IMR-90 (cell line): Measurements from ENCODE around the gene ANKEF1. TPM values are rescaled to one million over a fixed set of nuclear protein-coding genes. Genes with fewer than 3 reads are reported as not detected.

Experiments used
- ATAC-seq: fragments of 200-7000 bp; cut with Tn5 transposase; 2 replicates; pipeline ENCODE4 v1.9.1; 2020; ENCODE audit warnings: low read depth, mild to moderate bottlenecking, moderate library complexity
- BruUV-seq: library from RNA; stranded (reverse); fragments of 400-500 nt; replicated peaks from 2 replicates; lab custom pipeline; 2021; lab: Mats Ljungman, UMichigan
- CTCF ChIA-PET: fragments of 300-600 bp; formaldehyde crosslinking; extraction: SDS; loops from one replicate; lab custom pipeline; 2021; ENCODE audit warnings: antibody characterized with exemption; lab: Yijun Ruan, JAX
- POLR2A ChIA-PET: fragments of 300-600 bp; sonication (Branson Sonifier 250); formaldehyde crosslinking; loops from one replicate; lab custom pipeline; 2022; ENCODE audit warnings: antibody characterized with exemption; ENCODE audit not compliant: unreplicated experiment; lab: Charles Lee
- DNase-seq: peaks from one replicate; pipeline ENCODE4 v3.0.0; 2013
- H2AFZ ChIP-seq: replicated peaks from 2 replicates; pipeline ENCODE3; 2013; ENCODE audit warnings: low read length, mild to moderate bottlenecking; ENCODE audit not compliant: poor library complexity
- H2AK5ac ChIP-seq: 2 replicates; pipeline ENCODE4 v1.6.1; 2013; ENCODE audit warnings: low read depth, low read length, inconsistent platforms
- H2AK9ac ChIP-seq: replicated peaks from 2 replicates; pipeline ENCODE3; 2013; ENCODE audit warnings: mild to moderate bottlenecking, low read depth, low read length, moderate library complexity; ENCODE audit not compliant: poor library complexity
- H2BK120ac ChIP-seq: 2 replicates; pipeline ENCODE4 v1.6.1; 2013; ENCODE audit warnings: low read depth, low read length, inconsistent platforms
- H2BK15ac ChIP-seq: 3 replicates; pipeline ENCODE4 v1.6.1; 2013; ENCODE audit warnings: low read depth, low read length, inconsistent platforms
- H2BK20ac ChIP-seq: 2 replicates; pipeline ENCODE4 v1.6.1; 2013; ENCODE audit warnings: low read depth, mild to moderate bottlenecking, inconsistent platforms, low read length, moderate library complexity
- H2BK5ac ChIP-seq: 2 replicates; pipeline ENCODE4 v1.6.1; 2013; ENCODE audit warnings: mild to moderate bottlenecking, low read depth, low read length, inconsistent platforms; ENCODE audit not compliant: poor library complexity, severe bottlenecking
- H3K14ac ChIP-seq: replicated peaks from 2 replicates; pipeline ENCODE4 v1.6.1; 2013; ENCODE audit warnings: low read depth, low read length, inconsistent platforms
- H3K18ac ChIP-seq: 2 replicates; pipeline ENCODE4 v1.6.1; 2013; ENCODE audit warnings: low read depth, low read length, control low read depth
- H3K23ac ChIP-seq: 2 replicates; pipeline ENCODE4 v1.6.1; 2013; ENCODE audit warnings: low read depth, low read length, inconsistent platforms
- H3K27ac ChIP-seq: 2 replicates; pipeline ENCODE4 v1.5.1; 2013; ENCODE audit warnings: mild to moderate bottlenecking, control low read depth, low read length; ENCODE audit not compliant: insufficient read depth
- H3K27me3 ChIP-seq: 2 replicates; pipeline ENCODE4 v1.6.1; 2013; ENCODE audit warnings: low read length; ENCODE audit not compliant: control insufficient read depth, insufficient read depth
- H3K36me3 ChIP-seq: 2 replicates; pipeline ENCODE4 v1.6.1; 2013; ENCODE audit warnings: low read length, mixed read lengths; ENCODE audit not compliant: control insufficient read depth, insufficient read depth
- H3K4ac ChIP-seq: 2 replicates; pipeline ENCODE4 v1.6.1; 2013; ENCODE audit warnings: low read depth, low read length, inconsistent platforms
- H3K4me1 ChIP-seq: 2 replicates; pipeline ENCODE4 v1.6.1; 2013; ENCODE audit warnings: low read length, mixed read lengths; ENCODE audit not compliant: control insufficient read depth, insufficient read depth
- H3K4me2 ChIP-seq: 2 replicates; pipeline ENCODE4 v1.6.1; 2013; ENCODE audit warnings: low read depth, mild to moderate bottlenecking, control low read depth, low read length, moderate library complexity
- H3K4me3 ChIP-seq: 2 replicates; pipeline ENCODE4 v1.5.1; 2013; ENCODE audit warnings: low read depth, mild to moderate bottlenecking, control low read depth, low read length, moderate library complexity; ENCODE audit not compliant: insufficient read depth
- H3K56ac ChIP-seq: 2 replicates; pipeline ENCODE4 v1.6.1; 2013; ENCODE audit warnings: low read length, inconsistent platforms; ENCODE audit not compliant: insufficient read depth; ENCODE audit errors: extremely low read depth
- H3K79me1 ChIP-seq, 2 experiments: 2 replicates each; pipeline ENCODE4 v1.6.1; 2013; ENCODE audit warnings: low read length in 2 of 2, inconsistent platforms in 1 of 2, low read depth in 1 of 2
- H3K9ac ChIP-seq: 2 replicates; pipeline ENCODE4 v1.6.1; 2013; ENCODE audit warnings: low read depth, low read length, control low read depth
- H3K9me1 ChIP-seq: 2 replicates; pipeline ENCODE4 v1.6.1; 2013; ENCODE audit warnings: low read length, inconsistent platforms; ENCODE audit not compliant: insufficient read depth
- H3K9me3 ChIP-seq: 2 replicates; pipeline ENCODE4 v1.6.1; 2013; ENCODE audit warnings: low read length; ENCODE audit not compliant: control insufficient read depth, insufficient read depth
- H4K20me1 ChIP-seq: 2 replicates; pipeline ENCODE4 v1.6.1; 2013; ENCODE audit warnings: low read length, inconsistent platforms; ENCODE audit not compliant: insufficient read depth
- H4K5ac ChIP-seq: 2 replicates; pipeline ENCODE4 v1.6.1; 2013; ENCODE audit warnings: mild to moderate bottlenecking, low read depth, low read length, control low read depth
- H4K8ac ChIP-seq, 2 experiments: 2 replicates each; pipeline ENCODE4 v1.6.1; 2013; ENCODE audit warnings: low read depth in 2 of 2, low read length in 2 of 2, control low read depth in 1 of 2, inconsistent platforms in 1 of 2
- H4K91ac ChIP-seq: 2 replicates; pipeline ENCODE4 v1.6.1; 2013; ENCODE audit warnings: low read depth, low read length, inconsistent platforms; ENCODE audit not compliant: insufficient read depth
- CHD1 ChIP-seq: IDR thresholded peaks from 2 replicates; pipeline ENCODE4 v1.6.1; 2012; ENCODE audit warnings: low read depth, low read length, improper control_type of control experiment
- MAFK ChIP-seq: IDR thresholded peaks from 2 replicates; pipeline ENCODE4 v1.6.1; 2012; ENCODE audit warnings: low read depth, low read length, improper control_type of control experiment
- MXI1 ChIP-seq: IDR thresholded peaks from 2 replicates; pipeline ENCODE4 v1.6.1; 2012; ENCODE audit warnings: low read depth, mild to moderate bottlenecking, low read length, moderate library complexity, borderline replicate concordance
- NFE2L2 ChIP-seq: fragments of 150-350 bp; IDR thresholded peaks from 2 replicates; pipeline ENCODE4 v1.6.1; 2016; ENCODE audit warnings: low read depth, mild to moderate bottlenecking, low read length
- RCOR1 ChIP-seq: IDR thresholded peaks from 2 replicates; pipeline ENCODE4 v1.6.1; 2012; ENCODE audit warnings: mild to moderate bottlenecking, low read length, improper control_type of control experiment; ENCODE audit not compliant: insufficient replicate concordance
- dilution Hi-C: fragments of 300-500 bp; cut with HindIII; formaldehyde crosslinking; loops from one replicate; pipeline ENCODE4 v1.14.3; 2018; ENCODE audit warnings: low sequenced_read_pairs; ENCODE audit not compliant: unreplicated experiment
- in situ Hi-C: fragments of 300-500 bp; cut with MboI; formaldehyde crosslinking; loops from 3 replicates; pipeline ENCODE4 v1.14.3; 2019; ENCODE audit warnings: low sequenced_read_pairs, inconsistent platforms, mixed read lengths
- intact Hi-C: fragments of 100-400 bp; cut with micrococcal nuclease; formaldehyde crosslinking; loops from 2 replicates; pipeline ENCODE4 v1.10.0; 2022
- polyA plus RNA-seq, 3 experiments: library from polyadenylated mRNA; depleted of rRNA; stranded (reverse); fragments of >200 nt; gene quantifications; 2 replicates each; pipeline ENCODE4 v1.2.3, GENCODE V29; 2012; ENCODE audit warnings: low replicate concordance in 1 of 3
- total RNA-seq: library from RNA; depleted of rRNA; stranded (reverse); fragments of >200 nt; gene quantifications from 2 replicates; pipeline ENCODE4 v1.2.3, GENCODE V29; 2012
- TF ChIP-seq, protein P1 (sequence below): fragments of 150-350 bp; IDR thresholded peaks from 2 replicates; pipeline ENCODE4 v1.6.1; 2016; ENCODE audit warnings: low read depth, mild to moderate bottlenecking, low read length, moderate library complexity, borderline replicate concordance
- TF ChIP-seq, protein P2 (sequence below): fragments of 150-350 bp; IDR thresholded peaks from 2 replicates; pipeline ENCODE4 v1.6.1; 2017; ENCODE audit warnings: mild to moderate bottlenecking, antibody characterized with exemption, low read length, low read depth
- TF ChIP-seq, protein P3 (sequence below): conservative IDR thresholded peaks from 2 replicates; pipeline ENCODE4 v1.5.1; 2012; ENCODE audit warnings: mild to moderate bottlenecking, low read depth, low read length, improper control_type of control experiment

Gene ANKEF1
- total and polyA plus RNA-seq, 2 of the 4 experiments (the other 2 are of a cell fraction) = 0.31 to 0.54 TPM

DNA sequence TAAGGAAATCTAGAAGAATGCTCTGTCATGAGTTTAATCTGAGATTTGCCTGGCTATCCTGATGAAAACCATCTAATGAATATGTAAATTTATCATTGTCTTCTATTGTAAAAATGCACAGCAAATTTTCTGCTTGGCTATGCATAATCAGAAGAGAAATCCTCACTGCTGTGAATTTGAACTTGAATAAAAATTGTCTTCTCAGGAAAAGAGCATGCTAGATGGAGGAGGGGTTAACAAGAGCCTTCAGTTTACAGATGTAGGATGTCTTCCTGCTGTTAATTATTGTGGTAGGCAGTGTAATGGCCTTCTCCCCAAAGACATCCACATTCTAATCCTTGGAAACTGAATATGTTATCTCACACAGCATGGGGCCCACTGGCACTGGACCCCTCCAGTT is 45.8 kb downstream of the ANKEF1 start:
- Histone ChIP-seq H3K27ac (no peak overlapping the region), H2AK9ac (no peak overlapping the region), H2BK120ac (no peak overlapping the region), H3K36me3 (no peaks in the 10 kb centered on the region), H2AFZ (no peak overlapping the region), H3K4me3 (no peak overlapping the region), H4K91ac (no peak overlapping the region), H3K4me2 (no peak overlapping the region), H3K14ac (no peak overlapping the region), H4K5ac (no peak overlapping the region), H2BK20ac (no peak overlapping the region), H3K9me1 (no peaks in the 10 kb centered on the region), H3K9me3 (no peaks in the 10 kb centered on the region), H2BK15ac (no peak overlapping the region), H3K27me3 (peaks cover 3% of the 10 kb centered on the region; the same call in 1 of the 2 replicates), H3K9ac (no peak overlapping the region), H4K8ac (no peak overlapping the region), H4K20me1 (no peaks in the 10 kb centered on the region), H3K23ac (no peak overlapping the region), H3K4me1 (no peaks in the 10 kb centered on the region), H2BK5ac (no peak overlapping the region), H3K4ac (no peak overlapping the region), H2AK5ac (no peak overlapping the region), H3K56ac (no peak overlapping the region), H3K79me1 (no peaks in the 10 kb centered on the region), H3K18ac (peak overlapping the region; percentile 14; the same call in 1 of the 2 replicates)
- DNase-seq = no peak
- TF ChIP-seq RCOR1 (no peak), MXI1 (no peak), NFE2L2 (no peak), CHD1 (no peak), MAFK (peak; percentile 43)
- TF ChIP-seq, protein P1, sequence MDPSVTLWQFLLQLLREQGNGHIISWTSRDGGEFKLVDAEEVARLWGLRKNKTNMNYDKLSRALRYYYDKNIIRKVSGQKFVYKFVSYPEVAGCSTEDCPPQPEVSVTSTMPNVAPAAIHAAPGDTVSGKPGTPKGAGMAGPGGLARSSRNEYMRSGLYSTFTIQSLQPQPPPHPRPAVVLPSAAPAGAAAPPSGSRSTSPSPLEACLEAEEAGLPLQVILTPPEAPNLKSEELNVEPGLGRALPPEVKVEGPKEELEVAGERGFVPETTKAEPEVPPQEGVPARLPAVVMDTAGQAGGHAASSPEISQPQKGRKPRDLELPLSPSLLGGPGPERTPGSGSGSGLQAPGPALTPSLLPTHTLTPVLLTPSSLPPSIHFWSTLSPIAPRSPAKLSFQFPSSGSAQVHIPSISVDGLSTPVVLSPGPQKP = no peak
- TF ChIP-seq, protein P2, sequence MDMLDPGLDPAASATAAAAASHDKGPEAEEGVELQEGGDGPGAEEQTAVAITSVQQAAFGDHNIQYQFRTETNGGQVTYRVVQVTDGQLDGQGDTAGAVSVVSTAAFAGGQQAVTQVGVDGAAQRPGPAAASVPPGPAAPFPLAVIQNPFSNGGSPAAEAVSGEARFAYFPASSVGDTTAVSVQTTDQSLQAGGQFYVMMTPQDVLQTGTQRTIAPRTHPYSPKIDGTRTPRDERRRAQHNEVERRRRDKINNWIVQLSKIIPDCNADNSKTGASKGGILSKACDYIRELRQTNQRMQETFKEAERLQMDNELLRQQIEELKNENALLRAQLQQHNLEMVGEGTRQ = no peak
- TF ChIP-seq, protein P3, sequence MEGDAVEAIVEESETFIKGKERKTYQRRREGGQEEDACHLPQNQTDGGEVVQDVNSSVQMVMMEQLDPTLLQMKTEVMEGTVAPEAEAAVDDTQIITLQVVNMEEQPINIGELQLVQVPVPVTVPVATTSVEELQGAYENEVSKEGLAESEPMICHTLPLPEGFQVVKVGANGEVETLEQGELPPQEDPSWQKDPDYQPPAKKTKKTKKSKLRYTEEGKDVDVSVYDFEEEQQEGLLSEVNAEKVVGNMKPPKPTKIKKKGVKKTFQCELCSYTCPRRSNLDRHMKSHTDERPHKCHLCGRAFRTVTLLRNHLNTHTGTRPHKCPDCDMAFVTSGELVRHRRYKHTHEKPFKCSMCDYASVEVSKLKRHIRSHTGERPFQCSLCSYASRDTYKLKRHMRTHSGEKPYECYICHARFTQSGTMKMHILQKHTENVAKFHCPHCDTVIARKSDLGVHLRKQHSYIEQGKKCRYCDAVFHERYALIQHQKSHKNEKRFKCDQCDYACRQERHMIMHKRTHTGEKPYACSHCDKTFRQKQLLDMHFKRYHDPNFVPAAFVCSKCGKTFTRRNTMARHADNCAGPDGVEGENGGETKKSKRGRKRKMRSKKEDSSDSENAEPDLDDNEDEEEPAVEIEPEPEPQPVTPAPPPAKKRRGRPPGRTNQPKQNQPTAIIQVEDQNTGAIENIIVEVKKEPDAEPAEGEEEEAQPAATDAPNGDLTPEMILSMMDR = no peak
- intact Hi-C loops (no loop called here), in situ Hi-C loops (no loop called here), dilution Hi-C loops (no loop called here)
- POLR2A ChIA-PET = no interaction called here
- CTCF ChIA-PET = no interaction called here
- BruUV-seq = no TSS peak
- ATAC-seq = no peak
